Measurements from ENCODE around the gene ATL1.
A peak's percentile ranks its signal among the peaks of the same experiment; 100 is the strongest.
"Not testable (repeated sequence)": the region's sequence is repeated elsewhere in the genome, so short reads cannot be mapped to it uniquely, and the experiment has no call there.

ATL1 gene

DNA sequence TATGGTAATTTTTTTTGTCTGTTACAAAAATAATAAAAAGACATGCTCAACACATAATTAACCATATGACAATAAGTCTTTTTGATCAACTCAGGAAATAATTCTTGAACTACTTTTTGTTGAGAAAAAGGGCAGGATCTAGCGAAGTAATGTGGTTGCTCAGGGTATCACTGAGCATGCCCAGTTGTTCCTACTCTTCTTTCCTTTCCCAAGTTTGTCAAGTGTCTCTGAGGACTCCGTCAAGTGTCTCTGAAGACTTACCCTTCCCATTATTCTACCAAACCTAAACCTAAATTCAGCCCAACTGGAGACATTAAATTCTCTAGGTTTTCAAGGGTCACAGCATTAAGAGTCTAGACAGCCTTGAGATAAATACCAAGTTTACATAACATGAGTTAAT lies 104.6 kb downstream of the ATL1 start:
- not testable (repeated sequence) for DNase-seq

DNA sequence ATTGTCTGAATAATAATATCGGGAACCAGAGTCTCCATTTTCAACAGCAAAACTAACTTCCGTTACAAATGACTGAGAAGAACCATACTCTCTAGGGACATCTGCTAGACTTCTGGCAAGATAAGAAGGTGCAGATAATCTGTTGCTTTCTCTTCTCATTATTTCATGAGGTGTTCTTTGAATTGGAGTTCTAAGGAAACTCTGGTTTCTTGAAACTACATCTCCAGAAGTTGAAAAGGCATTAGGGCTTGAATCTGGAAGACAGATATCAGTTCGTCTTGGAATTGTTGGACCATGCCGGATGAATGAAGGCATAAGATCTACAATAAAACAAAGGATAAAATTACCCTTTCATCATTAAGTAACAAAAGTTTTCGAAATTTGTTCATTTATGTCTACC lies 105.4 kb downstream of the ATL1 start:
- DNase-seq = not testable (repeated sequence)

DNA sequence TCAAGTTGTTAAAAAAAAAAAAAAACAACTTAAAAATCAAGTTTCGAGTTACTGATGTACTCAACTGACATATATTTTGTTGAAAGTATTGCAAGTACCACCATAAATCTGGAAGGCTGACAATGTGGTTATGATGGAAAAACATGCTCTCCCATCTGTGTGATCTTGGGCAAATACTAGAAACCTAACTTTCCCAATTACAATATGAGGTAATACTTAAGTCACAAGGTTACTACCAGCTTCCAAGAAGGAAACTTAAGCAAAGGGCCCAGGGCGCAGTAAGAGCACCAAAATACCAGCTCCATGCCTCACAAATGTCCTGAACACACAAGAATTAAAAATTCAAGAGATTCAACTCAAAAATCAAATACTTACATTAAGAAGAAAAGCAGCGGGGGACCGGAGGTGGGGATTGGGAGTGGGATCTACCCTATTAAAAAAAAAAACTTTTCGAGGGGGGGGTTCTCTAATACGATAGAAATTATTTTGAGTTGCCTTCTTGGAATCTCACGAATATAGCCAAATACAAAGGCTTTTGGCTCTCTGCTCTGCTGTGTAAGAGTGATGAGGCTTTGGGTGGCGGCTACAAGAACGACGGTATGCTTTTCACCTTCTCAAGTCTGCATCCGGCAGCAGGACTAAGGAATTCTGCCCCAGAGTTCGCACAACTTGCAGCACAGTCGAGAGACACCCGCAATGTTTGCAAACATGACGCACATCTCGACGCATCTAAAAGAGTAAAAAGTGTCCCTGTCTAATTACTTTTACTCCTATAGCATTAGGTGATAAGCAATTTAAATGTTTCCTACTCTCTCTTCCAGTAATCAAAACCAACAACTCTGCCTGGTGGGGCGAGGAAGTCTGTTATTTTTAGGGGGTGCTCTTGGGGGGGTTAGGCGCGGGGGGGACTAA lies 107.1 kb downstream of the ATL1 start:
- peak; percentile 80 for DNase-seq

GRCh38 chr14:50667684-50667995 lies 107.7 kb downstream of the ATL1 start:
- DNase-seq = no peak

GRCh38 chr14:50667996-50668825 lies 108.3 kb downstream of the ATL1 start, which contains the start of gene SAV1:
SAV1 (minus strand) TSS chr14:50668306; CDS start chr14:50667967, 339 bp downstream.
- DNase-seq = peak; percentile 95

DNA sequence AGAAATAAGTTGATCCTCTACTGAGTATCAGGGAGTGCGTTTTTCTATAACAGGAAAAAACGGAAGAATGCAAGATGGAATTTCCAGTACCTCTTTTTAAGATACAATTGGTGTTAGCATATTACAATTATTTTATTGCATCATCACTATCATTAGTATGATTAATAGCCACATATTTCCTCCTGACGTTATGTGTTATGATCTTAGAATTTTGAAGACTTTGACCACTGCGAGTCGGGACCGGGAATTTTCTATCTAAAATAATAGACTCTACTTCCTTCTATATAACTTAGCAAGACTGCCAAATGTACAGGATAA lies 108.8 kb downstream of the ATL1 start:
- no peak for DNase-seq

DNA sequence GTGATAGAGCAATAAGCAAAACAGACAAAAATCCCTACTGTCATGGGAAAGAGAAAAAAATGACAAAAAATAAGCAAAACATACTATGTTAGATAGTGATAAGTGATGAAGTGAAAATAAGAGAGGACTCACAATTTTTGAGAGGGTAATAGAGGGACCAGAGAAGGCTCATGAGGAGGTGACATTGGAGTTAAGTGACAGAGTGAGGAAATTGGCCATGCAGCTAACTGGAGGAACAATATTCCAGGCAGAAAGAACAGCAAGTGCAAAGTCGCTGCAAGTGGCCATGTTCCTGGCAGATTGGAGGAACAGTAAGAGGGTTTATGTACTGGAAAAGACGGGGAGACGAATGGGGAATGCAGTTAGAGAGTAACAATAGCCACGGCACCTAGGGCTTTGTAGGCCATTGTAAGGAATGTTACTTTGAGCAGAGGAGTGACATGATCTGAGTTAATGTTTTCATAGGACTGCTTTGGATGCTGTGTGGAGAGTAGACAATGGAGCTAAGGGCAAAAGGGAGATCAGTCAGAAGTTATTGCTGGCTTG lies 109.6 kb downstream of the ATL1 start:
- DNase-seq = peak; percentile 27

- no peak for DNase-seq
Observed at GRCh38 chr14:50670196-50670865, 110.4 kb downstream of the ATL1 start.

DNA sequence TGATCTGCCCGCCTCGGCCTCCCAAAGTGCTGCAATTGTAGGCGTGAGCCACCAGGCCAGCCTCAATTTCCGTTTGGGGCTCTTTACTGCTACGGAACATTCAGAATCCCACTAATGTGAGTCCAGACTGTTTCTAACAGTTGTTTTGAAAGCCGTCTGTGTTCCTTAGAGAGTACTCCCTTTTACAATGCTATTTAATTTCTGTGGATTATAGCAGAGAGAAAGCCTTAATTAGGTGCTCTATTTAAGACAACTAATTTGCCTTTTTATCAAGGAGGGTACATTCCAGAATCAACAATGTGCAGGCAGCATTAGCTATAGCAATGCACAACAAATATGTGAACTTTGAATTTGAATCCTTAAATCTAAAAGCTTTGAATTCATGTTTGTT lies 110.9 kb downstream of the ATL1 start:
- no peak for DNase-seq

DNA sequence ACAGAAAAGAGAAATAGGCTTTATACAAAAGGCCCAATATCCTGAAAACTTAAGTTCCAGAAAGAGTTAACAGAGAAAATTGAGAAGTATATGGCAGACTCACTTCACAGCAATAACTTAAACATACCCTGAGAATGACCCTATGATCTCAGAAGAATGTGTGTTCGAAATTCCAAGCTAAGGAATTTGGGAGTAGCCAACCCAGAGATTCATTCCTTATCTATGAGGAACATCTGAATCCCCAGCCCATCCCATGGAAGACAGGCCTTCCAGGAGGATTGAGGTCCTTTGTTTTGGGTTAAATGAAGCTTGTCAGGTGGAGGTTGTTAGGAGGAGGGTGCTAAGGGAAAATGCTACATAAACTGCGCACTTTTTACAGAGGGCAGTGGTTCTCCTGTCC lies 115.7 kb downstream of the ATL1 start:
- no peak for DNase-seq

DNA sequence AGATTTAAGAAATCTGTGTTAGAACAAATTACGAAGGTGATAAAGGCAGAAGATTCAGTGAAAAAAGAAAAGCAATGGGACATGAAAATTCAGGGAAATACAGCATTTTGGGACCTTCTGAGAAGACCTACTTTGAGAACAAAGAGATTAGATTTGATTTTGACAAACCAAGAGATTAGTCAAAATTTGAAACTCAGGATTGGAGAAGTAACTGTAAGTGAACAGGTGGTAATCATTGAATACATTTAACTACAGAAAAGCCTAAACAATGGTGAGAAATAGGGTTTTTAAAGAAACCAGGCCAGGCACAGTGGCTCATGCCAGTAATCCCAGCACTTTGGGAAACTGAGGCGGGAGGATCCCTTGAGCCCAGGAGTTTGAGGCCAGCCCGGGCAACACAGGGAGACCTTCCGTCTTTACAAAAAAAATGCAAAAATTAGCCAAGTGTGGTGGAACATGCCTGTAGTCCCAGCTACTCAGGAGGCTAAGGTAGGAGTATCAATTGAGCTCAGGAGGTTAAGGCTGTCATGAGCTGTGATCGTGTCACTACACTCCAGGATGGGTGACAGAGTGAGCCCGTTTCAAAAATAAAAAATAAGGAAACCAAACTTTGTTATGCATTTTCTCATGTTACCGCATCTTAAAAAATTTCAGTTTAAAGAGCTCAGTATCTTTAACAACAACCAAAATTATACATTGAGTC lies 117.0 kb downstream of the ATL1 start:
- no peak for DNase-seq

- DNase-seq = no peak
Observed at GRCh38 chr14:50677527-50678063, 117.7 kb downstream of the ATL1 start.

DNA sequence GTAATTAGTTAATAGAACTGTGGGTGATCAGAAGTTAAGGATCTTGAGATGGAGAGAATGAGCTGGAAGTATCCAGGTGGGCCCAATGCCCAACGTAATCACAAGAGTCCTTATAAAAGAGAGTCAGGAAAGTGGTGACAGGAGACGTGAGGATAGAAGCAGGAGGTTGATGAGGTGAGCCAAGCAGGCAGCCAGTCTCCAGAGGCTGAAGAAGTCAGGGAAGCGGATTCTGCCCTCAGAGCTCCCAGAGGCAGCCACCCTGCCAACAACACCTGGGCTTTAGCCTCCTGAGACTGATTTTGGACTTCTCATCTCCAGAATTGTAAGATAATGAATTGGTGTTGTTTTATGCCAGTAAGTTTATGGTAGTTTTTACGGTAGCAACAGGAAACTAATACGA lies 118.2 kb downstream of the ATL1 start:
- no peak for DNase-seq

GRCh38 chr14:50679674-50680073 lies 119.7 kb downstream of the ATL1 start:
- DNase-seq = no peak
